ENCODE data around the gene SLC35F3.

DNA sequence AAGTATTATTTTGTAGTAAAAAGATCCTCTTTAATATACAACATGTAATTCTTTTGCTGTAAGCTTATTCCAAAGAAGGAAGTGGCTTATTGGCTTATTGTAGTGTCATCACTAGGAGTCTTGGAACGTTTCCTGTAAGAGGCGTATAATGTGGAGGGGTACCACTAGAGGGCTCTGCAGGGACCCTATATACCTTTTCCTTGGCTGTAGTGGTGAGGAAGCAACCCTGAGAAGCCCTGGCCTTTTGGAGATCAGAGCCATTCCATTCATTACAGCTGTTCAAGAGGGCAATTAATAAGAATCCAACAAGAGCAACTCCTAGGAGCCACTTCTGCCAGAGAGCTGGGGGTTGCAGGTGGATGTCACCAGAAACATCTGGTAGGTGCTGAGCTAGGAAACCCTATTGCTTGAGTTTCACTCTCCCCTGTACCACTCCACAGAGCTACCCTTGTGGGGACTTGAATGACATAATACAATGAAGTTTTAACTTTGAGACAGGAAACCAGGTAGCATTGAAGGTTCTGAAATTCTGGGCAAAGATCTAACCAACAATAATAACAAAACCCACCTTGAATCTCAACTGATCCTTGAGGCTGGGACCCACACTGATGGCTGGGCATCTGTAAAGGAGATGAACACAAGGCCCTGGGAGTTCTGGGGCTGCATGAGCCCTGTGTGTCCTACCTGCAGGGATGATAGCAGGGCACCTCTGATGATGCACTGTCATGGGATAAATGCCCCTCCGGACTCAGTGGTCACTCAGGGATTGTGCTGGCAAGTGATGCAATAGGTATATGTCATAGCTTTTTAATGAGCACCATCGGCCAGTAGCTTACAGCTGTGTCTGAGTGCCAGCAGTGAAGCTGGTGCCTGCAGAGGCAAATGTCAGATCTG, 308.5 kb downstream of the SLC35F3 start:
- TF ChIP-seq EGR1 (IDR thresholded peaks at IDR 0.05; ENCODE audit: low read depth in 2 of 2) (no peak), JUND (IDR thresholded peaks at IDR 0.05) (no peak), HNF4G (IDR thresholded peaks at IDR 0.05) (no peak), YY1 (IDR thresholded peaks at IDR 0.05) (no peak), RAD21 (IDR thresholded peaks at IDR 0.05) (peak; percentile 37 to 72), SP1 (IDR thresholded peaks at IDR 0.05) (no peak)
- TF ChIP-seq, protein P1, sequence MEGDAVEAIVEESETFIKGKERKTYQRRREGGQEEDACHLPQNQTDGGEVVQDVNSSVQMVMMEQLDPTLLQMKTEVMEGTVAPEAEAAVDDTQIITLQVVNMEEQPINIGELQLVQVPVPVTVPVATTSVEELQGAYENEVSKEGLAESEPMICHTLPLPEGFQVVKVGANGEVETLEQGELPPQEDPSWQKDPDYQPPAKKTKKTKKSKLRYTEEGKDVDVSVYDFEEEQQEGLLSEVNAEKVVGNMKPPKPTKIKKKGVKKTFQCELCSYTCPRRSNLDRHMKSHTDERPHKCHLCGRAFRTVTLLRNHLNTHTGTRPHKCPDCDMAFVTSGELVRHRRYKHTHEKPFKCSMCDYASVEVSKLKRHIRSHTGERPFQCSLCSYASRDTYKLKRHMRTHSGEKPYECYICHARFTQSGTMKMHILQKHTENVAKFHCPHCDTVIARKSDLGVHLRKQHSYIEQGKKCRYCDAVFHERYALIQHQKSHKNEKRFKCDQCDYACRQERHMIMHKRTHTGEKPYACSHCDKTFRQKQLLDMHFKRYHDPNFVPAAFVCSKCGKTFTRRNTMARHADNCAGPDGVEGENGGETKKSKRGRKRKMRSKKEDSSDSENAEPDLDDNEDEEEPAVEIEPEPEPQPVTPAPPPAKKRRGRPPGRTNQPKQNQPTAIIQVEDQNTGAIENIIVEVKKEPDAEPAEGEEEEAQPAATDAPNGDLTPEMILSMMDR (IDR thresholded peaks at IDR 0.05; ENCODE audit: low read depth, low read length, missing input control): peak; percentile 22
- TF ChIP-seq, protein P2, sequence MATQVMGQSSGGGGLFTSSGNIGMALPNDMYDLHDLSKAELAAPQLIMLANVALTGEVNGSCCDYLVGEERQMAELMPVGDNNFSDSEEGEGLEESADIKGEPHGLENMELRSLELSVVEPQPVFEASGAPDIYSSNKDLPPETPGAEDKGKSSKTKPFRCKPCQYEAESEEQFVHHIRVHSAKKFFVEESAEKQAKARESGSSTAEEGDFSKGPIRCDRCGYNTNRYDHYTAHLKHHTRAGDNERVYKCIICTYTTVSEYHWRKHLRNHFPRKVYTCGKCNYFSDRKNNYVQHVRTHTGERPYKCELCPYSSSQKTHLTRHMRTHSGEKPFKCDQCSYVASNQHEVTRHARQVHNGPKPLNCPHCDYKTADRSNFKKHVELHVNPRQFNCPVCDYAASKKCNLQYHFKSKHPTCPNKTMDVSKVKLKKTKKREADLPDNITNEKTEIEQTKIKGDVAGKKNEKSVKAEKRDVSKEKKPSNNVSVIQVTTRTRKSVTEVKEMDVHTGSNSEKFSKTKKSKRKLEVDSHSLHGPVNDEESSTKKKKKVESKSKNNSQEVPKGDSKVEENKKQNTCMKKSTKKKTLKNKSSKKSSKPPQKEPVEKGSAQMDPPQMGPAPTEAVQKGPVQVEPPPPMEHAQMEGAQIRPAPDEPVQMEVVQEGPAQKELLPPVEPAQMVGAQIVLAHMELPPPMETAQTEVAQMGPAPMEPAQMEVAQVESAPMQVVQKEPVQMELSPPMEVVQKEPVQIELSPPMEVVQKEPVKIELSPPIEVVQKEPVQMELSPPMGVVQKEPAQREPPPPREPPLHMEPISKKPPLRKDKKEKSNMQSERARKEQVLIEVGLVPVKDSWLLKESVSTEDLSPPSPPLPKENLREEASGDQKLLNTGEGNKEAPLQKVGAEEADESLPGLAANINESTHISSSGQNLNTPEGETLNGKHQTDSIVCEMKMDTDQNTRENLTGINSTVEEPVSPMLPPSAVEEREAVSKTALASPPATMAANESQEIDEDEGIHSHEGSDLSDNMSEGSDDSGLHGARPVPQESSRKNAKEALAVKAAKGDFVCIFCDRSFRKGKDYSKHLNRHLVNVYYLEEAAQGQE (IDR thresholded peaks at IDR 0.05): no peak
- TF ChIP-seq, protein P3, sequence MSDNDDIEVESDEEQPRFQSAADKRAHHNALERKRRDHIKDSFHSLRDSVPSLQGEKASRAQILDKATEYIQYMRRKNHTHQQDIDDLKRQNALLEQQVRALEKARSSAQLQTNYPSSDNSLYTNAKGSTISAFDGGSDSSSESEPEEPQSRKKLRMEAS (IDR thresholded peaks at IDR 0.05): no peak
